Prostate gland (tissue), 2 donors: ENCODE data around the gene PPFIBP2. TPM values are rescaled to one million over a fixed set of nuclear protein-coding genes. Genes with fewer than 3 reads are reported as not detected.

Experiments used
- DNase-seq: peaks from one replicate; pipeline ENCODE4 v3.0.0-alpha.2; 2019; ENCODE audit warnings: low spot score
- H3K27ac ChIP-seq, 2 donors: fragments of 200-600 bp; sonication (generic); 2 replicates each; pipeline ENCODE4 v1.5.1; 2017 to 2019
- H3K27me3 ChIP-seq: fragments of 200-600 bp; sonication (generic); replicated peaks from 2 replicates; pipeline ENCODE4 v1.5.1; 2019; ENCODE audit not compliant: insufficient read depth
- H3K36me3 ChIP-seq, 2 donors: fragments of 200-600 bp; sonication (generic); 1 replicate in 1 of 2; 2 replicates in 1 of 2; pipeline versions ENCODE4 v1.5.1 to v1.8.1; 2017 to 2019
- H3K4me1 ChIP-seq: fragments of 200-600 bp; sonication (generic); replicated peaks from 2 replicates; pipeline ENCODE4 v1.5.1; 2019
- H3K4me3 ChIP-seq, 2 donors: fragments of 200-600 bp; sonication (generic); 2 replicates each; pipeline ENCODE4 v1.5.1; 2017 to 2019
- H3K9me3 ChIP-seq: fragments of 200-600 bp; sonication (generic); 2 replicates; pipeline ENCODE4 v1.5.1; 2017
- POLR2A ChIP-seq: fragments of 450-650 bp; IDR thresholded peaks from one replicate; pipeline ENCODE4 v1.6.1; 2016; ENCODE audit warnings: antibody characterized with exemption, mild to moderate bottlenecking
- POLR2AphosphoS5 ChIP-seq: sonication (generic); formaldehyde crosslinking; IDR thresholded peaks from one replicate; pipeline ENCODE4 v1.6.1; 2017; ENCODE audit warnings: antibody characterized with exemption
- WGBS: methylation state at CpG from one replicate; pipeline ENCODE4 v1.1.5; 2018; 5-methylcytosine and 5-hydroxymethylcytosine counted together
- intact Hi-C: fragments of 100-400 bp; cut with DNase I; formaldehyde crosslinking; loops from one replicate; pipeline ENCODE4 v1.14.2; 2022
- total RNA-seq, 2 donors: library from RNA; depleted of rRNA; stranded (reverse); fragments of >200 nt; gene quantifications; one replicate each; pipeline ENCODE4 v1.1.0, GENCODE V29; 2016
- TF ChIP-seq, protein P1 (sequence below), 4 experiments: fragments of 200-600 bp in 2 of 4; fragments of 450-650 bp in 2 of 4; sonication (generic) in 2 of 4; IDR thresholded peaks; 1 replicate in 3 of 4; 2 replicates in 1 of 4; pipeline ENCODE4 v1.5.1; 2016 to 2019; ENCODE audit warnings: antibody characterized with exemption in 4 of 4, mild to moderate bottlenecking in 2 of 4, moderate library complexity in 2 of 4

PPFIBP2 gene
- total RNA-seq, 2 donors from 2014 or later, result 76.3 to 88.3 TPM

DNA sequence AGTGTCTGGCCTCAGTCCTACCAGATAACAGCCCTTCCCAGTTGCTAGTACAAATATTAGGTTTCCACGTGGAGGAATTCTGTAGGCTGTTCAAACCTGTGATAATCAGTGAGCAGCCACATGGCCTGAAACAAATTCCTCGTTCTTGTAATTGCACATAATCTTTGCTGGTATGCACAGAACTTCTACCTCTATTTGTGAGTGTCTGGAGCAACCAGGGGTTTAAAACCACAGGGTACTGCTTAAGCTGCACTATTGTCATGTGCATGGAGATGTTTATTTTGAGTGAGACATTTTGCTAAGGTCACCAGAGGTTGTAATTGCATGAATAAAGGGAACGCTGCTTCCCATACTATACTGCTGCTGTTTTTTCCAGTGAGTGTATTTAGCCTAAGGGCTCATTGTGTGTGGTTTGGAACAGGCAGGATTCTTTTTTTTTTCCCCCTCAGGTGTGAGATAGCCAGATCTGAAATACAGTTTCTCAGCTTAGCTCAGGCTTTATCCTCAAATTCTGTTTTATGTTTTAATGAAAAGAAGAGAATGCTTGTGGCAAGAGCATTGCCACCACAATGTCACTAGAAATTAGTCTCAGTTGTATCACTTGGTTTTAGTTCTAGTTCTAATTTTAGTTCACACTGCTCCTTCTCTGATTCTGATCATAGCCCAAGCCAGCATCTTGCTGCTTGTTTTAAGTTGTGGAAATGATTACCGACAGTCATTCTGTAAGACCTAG, 99.0 kb downstream of the PPFIBP2 start:
- no peak for TF ChIP-seq POLR2AphosphoS5
- TF ChIP-seq, protein P1, sequence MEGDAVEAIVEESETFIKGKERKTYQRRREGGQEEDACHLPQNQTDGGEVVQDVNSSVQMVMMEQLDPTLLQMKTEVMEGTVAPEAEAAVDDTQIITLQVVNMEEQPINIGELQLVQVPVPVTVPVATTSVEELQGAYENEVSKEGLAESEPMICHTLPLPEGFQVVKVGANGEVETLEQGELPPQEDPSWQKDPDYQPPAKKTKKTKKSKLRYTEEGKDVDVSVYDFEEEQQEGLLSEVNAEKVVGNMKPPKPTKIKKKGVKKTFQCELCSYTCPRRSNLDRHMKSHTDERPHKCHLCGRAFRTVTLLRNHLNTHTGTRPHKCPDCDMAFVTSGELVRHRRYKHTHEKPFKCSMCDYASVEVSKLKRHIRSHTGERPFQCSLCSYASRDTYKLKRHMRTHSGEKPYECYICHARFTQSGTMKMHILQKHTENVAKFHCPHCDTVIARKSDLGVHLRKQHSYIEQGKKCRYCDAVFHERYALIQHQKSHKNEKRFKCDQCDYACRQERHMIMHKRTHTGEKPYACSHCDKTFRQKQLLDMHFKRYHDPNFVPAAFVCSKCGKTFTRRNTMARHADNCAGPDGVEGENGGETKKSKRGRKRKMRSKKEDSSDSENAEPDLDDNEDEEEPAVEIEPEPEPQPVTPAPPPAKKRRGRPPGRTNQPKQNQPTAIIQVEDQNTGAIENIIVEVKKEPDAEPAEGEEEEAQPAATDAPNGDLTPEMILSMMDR (IDR thresholded peaks at IDR 0.05), result no peak
- TF ChIP-seq POLR2A, result no peak

DNA sequence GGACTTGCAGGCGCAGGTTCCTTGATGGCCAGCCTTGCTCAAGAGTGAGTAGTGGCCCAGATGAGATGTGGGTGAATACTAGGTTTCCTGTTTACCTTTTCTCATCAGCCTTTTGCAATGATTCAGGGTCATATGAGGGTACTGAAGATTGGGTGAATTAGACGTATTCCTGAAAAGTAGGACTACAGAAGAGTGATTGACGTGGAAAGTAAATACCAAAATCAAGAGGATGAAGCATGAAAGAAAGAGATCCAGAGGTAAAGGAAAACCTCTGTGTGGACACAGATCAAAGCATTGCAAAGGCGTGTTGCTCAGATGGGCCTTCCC, 99.6 kb downstream of the PPFIBP2 start:
- H3K4me1 ChIP-seq, result no peaks in the 10 kb centered on the region
- no peak for DNase-seq
- no peak overlapping the region for H3K4me3 ChIP-seq
- H3K27ac ChIP-seq, result peak overlapping the region in 1 of 2 donors; percentile 34
- no peaks in the 10 kb centered on the region for H3K36me3 ChIP-seq
- H3K9me3 ChIP-seq, result no peaks in the 10 kb centered on the region
- intact Hi-C loops, result no loop called here
- no peak for TF ChIP-seq POLR2AphosphoS5
- 81% methylated on average over 4 of the region's 4 CpGs for WGBS
- no peaks in the 10 kb centered on the region for H3K27me3 ChIP-seq

More for the DNA sequence above, 99.0 kb downstream of the PPFIBP2 start:
- Histone ChIP-seq H3K27me3 (no peaks in the 10 kb centered on the region), H3K36me3 (no peaks in the 10 kb centered on the region), H3K27ac (peak overlapping the region in 1 of 2 donors; percentile 34), H3K4me1 (no peaks in the 10 kb centered on the region), H3K9me3 (no peaks in the 10 kb centered on the region), H3K4me3 (no peak overlapping the region)
- DNase-seq, result no peak
- WGBS, result 33% methylated on average over 4 of the region's 4 CpGs
- intact Hi-C loops, result no loop called here

DNA sequence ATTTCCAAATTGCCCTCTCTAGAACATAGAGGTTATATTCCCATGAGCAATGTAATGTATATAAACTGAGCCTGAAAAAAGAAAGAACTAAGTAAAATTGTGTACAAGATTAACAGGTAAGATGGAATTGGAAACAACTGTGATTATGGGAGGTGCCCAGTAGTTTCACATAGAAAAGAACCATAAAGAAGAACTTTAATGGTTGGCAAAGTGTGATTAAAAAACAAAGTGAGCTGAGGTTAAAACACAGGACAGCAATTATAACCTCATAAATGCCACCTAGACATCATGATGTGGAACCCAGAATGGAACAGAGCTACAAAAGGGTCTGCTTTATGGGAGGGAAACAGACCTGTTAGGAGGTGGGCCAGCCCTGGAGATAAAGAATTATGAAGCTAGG, 100.9 kb downstream of the PPFIBP2 start:
- TF ChIP-seq, protein P1 (IDR thresholded peaks at IDR 0.05), result no peak
- no peak for TF ChIP-seq POLR2AphosphoS5
- TF ChIP-seq POLR2A, result no peak
- Histone ChIP-seq H3K27ac (no peak overlapping the region), H3K27me3 (no peaks in the 10 kb centered on the region), H3K4me3 (no peak overlapping the region), H3K9me3 (no peaks in the 10 kb centered on the region), H3K36me3 (no peaks in the 10 kb centered on the region), H3K4me1 (no peaks in the 10 kb centered on the region)
- intact Hi-C loops, result no loop called here
- DNase-seq, result no peak

DNA sequence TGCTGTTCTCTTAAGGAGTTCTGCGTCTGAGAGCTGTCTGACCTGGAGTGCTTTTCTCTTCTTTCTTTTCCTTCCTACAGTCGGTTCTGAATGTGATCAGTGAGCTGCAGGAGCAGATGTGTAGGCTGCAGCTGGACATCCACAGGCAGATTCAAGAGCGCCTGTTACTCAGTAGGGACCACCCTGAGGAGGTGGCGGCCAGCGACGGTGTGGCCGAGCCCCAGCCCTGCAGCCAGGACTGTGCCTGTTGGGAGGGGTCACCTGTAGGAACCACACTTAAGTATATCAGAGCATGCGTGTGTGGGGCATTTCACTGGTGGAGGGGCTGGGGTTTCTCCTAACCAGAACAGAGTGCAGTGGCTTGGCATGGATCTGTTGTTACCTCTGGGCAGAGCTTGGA, 103.2 kb downstream of the PPFIBP2 start:
- H3K27ac ChIP-seq, result no peak overlapping the region
- TF ChIP-seq POLR2A (no peak), POLR2AphosphoS5 (no peak)
- TF ChIP-seq, protein P1 (IDR thresholded peaks at IDR 0.05), result no peak
- H3K36me3 ChIP-seq, result no peaks in the 10 kb centered on the region
- no peaks in the 10 kb centered on the region for H3K27me3 ChIP-seq
- 91% methylated on average over 8 of the region's 8 CpGs for WGBS
- intact Hi-C loops, result no loop called here
- no peak for DNase-seq
- no peaks in the 10 kb centered on the region for H3K9me3 ChIP-seq
- H3K4me3 ChIP-seq, result no peak overlapping the region
- no peaks in the 10 kb centered on the region for H3K4me1 ChIP-seq

DNA sequence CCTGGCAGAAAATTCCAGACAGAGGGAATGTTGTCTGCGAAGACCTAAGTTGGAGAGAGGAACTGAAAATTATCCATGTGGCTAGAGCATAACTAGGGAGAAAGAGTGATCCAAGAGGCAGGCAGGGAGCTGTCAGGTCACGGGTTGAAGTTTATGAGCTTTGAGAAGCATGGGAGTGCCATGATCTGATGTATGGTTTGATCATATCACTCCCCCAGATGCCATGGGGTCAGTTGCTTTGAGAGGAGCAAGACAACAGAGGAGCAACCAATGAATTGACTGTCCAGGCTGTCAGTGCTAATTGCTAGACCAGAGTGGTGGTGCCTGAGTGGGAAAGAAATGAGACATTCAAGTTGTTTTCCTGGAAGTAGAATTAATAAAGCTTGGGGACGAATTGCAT, 105.5 kb downstream of the PPFIBP2 start:
- Histone ChIP-seq H3K27ac (no peak overlapping the region), H3K9me3 (no peaks in the 10 kb centered on the region), H3K27me3 (no peaks in the 10 kb centered on the region), H3K4me3 (no peak overlapping the region), H3K36me3 (no peaks in the 10 kb centered on the region), H3K4me1 (no peaks in the 10 kb centered on the region)
- 81% methylated on average over 3 of the region's 3 CpGs for WGBS
- intact Hi-C loops, result no loop called here
- DNase-seq, result no peak
- TF ChIP-seq, protein P1 (IDR thresholded peaks at IDR 0.05), result no peak
- TF ChIP-seq POLR2AphosphoS5, result no peak
- TF ChIP-seq POLR2A, result no peak
